ENCODE data around the gene PACSIN2.

The PACSIN2 gene

DNA sequence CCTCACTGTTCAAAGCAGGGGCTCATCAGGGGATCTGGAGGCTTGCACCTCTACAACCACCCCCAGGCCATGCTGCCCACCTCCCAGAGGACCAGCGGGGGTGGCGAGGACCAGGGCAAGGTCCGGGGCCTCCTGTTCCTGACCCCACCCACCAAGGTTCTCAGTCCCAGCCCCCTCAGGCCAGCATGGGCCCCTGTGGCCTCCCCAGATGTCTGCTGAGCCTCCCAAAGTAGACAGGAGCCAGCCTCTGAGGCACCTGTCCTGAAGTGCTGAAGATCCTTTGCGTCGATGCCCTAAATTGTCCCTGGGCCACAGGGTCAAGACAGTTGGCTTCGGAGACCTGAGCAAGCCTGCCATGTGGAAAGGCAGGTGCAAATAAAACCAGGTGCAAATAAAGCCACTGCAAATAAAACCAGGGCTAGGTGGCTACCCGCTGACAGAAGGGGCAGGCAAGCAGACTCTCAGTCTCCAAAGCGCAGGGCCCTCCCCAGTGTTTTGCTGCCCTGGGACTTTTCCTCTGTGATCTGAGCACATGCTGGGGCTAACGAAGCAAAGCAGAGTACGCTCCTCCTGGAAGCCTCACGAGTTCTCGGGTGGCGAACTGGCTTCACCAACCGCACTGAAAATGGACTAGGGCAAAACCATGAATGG, 135.5 kb downstream of the PACSIN2 start:
- CTCF ChIA-PET, result interaction anchor here (0.6 to 3.6 kb wide), 3 partner anchors 12 to 39 kb away, joined by 3 to 34 read pairs (median 3); no protein-coding TSS in a partner anchor
- POLR2A ChIA-PET, result no interaction called here
- no peak for DNase-seq (ENCODE audit: extremely low spot score)
- TF ChIP-seq, protein P1, sequence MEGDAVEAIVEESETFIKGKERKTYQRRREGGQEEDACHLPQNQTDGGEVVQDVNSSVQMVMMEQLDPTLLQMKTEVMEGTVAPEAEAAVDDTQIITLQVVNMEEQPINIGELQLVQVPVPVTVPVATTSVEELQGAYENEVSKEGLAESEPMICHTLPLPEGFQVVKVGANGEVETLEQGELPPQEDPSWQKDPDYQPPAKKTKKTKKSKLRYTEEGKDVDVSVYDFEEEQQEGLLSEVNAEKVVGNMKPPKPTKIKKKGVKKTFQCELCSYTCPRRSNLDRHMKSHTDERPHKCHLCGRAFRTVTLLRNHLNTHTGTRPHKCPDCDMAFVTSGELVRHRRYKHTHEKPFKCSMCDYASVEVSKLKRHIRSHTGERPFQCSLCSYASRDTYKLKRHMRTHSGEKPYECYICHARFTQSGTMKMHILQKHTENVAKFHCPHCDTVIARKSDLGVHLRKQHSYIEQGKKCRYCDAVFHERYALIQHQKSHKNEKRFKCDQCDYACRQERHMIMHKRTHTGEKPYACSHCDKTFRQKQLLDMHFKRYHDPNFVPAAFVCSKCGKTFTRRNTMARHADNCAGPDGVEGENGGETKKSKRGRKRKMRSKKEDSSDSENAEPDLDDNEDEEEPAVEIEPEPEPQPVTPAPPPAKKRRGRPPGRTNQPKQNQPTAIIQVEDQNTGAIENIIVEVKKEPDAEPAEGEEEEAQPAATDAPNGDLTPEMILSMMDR (IDR thresholded peaks at IDR 0.05; ENCODE audit: control extremely low read depth, extremely low read depth, low read depth, missing control alignments), result no peak

DNA sequence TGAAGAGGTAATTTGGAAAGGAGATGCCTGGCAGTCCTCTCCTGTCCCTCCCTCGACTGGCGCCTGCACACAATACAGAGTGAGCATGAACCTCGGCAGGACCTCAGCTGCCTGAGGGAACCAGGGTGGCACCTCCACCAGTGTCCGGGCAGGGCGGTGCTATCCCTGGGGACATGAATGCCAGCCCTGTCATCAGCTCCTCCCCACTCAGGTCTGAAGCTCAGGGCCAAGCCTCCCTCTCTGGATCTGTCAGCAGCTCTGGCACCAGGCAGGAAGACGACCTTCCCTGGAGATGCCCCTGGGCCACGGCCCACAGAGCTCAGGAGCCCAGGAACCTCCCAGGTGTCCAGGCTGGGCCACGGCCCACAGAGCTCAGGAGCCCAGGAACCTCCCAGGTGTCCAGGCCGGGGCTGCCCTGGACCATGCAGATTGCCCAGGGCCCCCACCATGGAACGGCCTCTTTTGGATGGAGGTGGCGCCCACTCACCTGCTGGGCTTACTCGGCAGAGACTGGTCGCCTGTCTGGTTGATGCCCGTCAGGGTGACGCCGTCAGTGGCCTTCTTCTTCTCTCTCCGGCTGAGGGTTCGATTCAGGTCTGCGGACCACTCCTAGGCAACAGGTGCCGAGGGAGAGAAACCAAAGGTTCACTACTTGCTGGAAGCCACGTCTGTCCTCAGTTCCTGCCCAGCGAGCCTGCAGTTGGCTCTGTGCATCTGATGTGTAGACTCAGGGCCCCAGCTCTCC, 136.2 kb downstream of the PACSIN2 start:
- no peak for DNase-seq (ENCODE audit: extremely low spot score)
- TF ChIP-seq, protein P1 (IDR thresholded peaks at IDR 0.05; ENCODE audit: control extremely low read depth, extremely low read depth, low read depth, missing control alignments), result no peak
- ChIA-PET CTCF (interaction anchor here (1.0 to 3.6 kb wide), 2 partner anchors 11 to 15 kb away, joined by 3 to 34 read pairs; no protein-coding TSS in a partner anchor), POLR2A (no interaction called here)

DNA sequence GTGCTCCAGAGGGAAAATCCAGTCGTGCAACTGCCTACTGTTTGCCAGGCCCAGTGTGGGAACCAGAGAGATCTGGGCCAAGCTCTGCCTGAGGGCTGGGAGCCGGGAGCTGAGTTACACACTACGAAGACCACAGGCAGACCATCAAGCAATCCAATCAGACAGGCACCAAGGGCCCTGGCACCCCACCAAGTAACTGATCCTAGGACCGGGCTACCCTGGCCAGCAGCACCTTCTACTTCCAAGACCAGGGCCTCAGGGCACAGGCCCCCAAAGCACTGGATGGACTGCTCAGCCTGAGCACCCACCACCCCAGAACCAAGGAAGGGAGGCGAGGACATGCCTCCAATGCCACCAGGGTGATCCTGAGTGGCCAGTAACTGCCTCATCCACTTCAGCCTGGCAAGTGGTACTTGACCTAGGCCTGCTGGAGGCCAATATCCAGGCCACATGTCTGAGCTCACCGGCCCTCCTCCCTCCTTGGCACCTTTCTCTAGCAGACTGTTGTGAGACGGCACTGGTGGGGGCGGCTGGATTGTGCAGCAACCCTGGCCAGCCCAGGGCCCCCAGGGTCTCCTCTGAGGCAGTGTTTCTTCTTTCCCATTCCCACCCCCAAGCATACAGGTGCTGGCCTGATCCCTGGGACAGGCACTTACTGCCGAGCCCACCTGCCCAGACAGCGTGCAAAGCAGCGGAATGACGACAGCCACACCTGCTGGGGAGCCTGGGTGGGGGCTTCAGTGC, 137.2 kb downstream of the PACSIN2 start:
- no peak for DNase-seq (ENCODE audit: extremely low spot score)
- TF ChIP-seq, protein P1 (IDR thresholded peaks at IDR 0.05; ENCODE audit: control extremely low read depth, extremely low read depth, low read depth, missing control alignments), result no peak
- POLR2A ChIA-PET, result no interaction called here
- CTCF ChIA-PET, result interaction anchor here (3.6 kb wide), 1 partner anchor 10 kb away, joined by 34 read pairs; no protein-coding TSS in a partner anchor

DNA sequence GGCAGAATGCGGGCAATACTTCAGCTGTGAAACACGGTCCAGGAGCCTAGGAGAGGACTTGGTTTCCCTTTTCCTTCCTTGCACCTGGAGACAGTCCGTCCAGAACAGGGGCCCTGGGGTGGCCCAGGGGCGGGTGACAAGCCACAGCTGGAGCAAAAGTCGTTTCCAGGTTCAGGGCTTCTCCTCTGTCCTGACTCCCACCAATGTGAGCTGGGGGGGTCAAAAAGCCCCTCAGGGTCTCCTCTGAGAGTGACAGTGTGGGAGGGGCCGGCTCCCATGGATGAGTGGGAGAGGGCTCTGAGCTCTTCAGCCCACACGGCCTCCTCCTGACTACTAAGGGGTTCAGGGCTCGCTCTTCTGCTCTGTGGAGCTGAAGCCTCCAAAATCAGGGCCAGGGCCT, 137.8 kb downstream of the PACSIN2 start:
- TF ChIP-seq, protein P1 (IDR thresholded peaks at IDR 0.05; ENCODE audit: control extremely low read depth, extremely low read depth, low read depth, missing control alignments), result no peak
- no peak for DNase-seq (ENCODE audit: extremely low spot score)
- ChIA-PET CTCF (interaction anchor here (1.0 to 3.6 kb wide), 3 partner anchors 10 to 180 kb away, joined by 3 to 34 read pairs (median 3); no protein-coding TSS in a partner anchor), POLR2A (interaction anchor here (1.2 kb wide), 1 partner anchor 138 kb away, joined by 4 read pairs; the partner anchor contains the start of gene PACSIN2)

DNA sequence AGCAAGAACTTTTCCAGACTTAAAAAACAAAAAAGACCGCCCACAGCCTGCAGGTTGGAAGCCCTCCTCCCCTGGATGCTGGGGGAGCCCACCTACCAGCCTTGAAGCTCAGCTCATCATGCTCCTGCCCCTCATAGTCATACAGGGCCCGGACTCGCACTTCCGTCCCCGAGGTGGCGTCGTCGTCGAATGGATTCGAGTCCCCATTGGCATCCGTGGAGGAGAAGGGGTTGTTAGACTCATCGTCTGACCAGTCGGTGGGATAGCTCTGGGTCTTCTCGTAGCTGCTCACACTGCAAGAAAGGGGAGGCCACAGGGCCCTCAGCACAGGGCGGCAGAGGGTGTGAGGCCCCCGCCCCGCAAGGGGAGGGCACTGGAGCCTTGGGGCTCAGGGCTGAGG, 138.9 kb downstream of the PACSIN2 start:
- ChIA-PET POLR2A (interaction anchor here (0.6 to 1.2 kb wide), 2 partner anchors 139 to 169 kb away, joined by 3 to 4 read pairs; partner anchors contain the start of gene PACSIN2), CTCF (interaction anchor here (0.9 to 3.6 kb wide), 4 partner anchors 9 to 215 kb away, joined by 3 to 34 read pairs (median 3); no protein-coding TSS in a partner anchor)
- no peak for DNase-seq (ENCODE audit: extremely low spot score)
- TF ChIP-seq, protein P1 (IDR thresholded peaks at IDR 0.05; ENCODE audit: control extremely low read depth, extremely low read depth, low read depth, missing control alignments), result no peak

DNA sequence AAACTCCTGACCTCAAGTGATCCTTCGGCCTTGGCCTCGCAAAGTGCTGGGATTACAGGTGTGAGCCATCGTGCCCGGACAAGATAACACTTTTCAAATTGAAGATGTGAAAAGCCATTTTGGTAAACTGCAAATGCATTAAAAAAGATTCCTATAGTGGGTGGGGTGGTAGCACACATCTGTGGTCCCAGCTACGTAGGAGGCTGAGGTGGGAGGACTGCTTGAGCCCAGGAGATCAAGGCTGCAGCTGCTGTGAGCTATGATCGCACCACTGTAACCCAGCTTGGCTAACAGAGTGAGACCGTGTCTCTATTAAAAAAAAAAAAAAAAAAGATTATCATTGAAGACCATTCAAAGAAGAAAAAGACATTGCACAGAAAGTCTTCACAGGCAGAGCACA, 140.9 kb downstream of the PACSIN2 start:
- ChIA-PET POLR2A (no interaction called here), CTCF (interaction anchor here (1.2 to 1.4 kb wide), 2 partner anchors 8 to 134 kb away, joined by 3 to 4 read pairs; no protein-coding TSS in a partner anchor)
- no peak for DNase-seq (ENCODE audit: extremely low spot score)
- TF ChIP-seq, protein P1 (IDR thresholded peaks at IDR 0.05; ENCODE audit: control extremely low read depth, extremely low read depth, low read depth, missing control alignments), result no peak

Measured in GM10248 (cell line).